H1 (cell line): ENCODE measurements around the gene USP38. TPM values are rescaled to one million over a fixed set of nuclear protein-coding genes. Genes with fewer than 3 reads are reported as not detected.

Experiments used
- FOSL1 ChIP-seq: IDR thresholded peaks from 2 replicates; pipeline ENCODE4 v1.6.1; 2011; ENCODE audit warnings: mild to moderate bottlenecking, low read depth, low read length, moderate library complexity; ENCODE audit not compliant: insufficient read depth
- polyA plus RNA-seq, 7 experiments: library from polyadenylated mRNA; depleted of rRNA in 3 of 7; stranded (reverse) in 5 of 7; unstranded in 2 of 7; fragments of >200 nt in 5 of 7; fragments of 200-250 nt in 2 of 7; gene quantifications; 1 replicate in 5 of 7; 2 replicates in 1 of 7; 4 replicates in 1 of 7; pipeline versions ENCODE4 v1.2.1 to v1.2.3, GENCODE V29; 2011 to 2013; ENCODE audit warnings: missing spikeins in 2 of 7, mixed read lengths in 2 of 7
- total RNA-seq: library from RNA; stranded (reverse); fragmentation: NEBNext Ultra II Directional; extraction: Animal tissue kit (Norgen Biotek cat#: 25700); gene quantifications from 2 replicates; pipeline ENCODE4 v1.2.1, GENCODE V29; 2021

Gene USP38
- total and polyA plus RNA-seq, 2 of the 8 experiments (the other 6 are each of a cell fraction or from before 2014, with no cell fraction given): 3.2 to 10.5 TPM

- no peak for TF ChIP-seq FOSL1
Observed at GRCh38 chr4:143215873-143216272, 31.2 kb downstream of the USP38 start (continued).
